KMS-11 (cell line): ENCODE data around the gene TBPL1.

Experiments
- H2AFZ ChIP-seq: fragments of 200-600 bp; sonication (generic); 2 replicates; pipeline ENCODE4 v1.6.1; 2016; ENCODE audit warnings: antibody characterized with exemption, mixed run types, low read depth
- H3K27ac ChIP-seq: fragments of 200-600 bp; sonication (generic); 2 replicates; pipeline ENCODE4 v1.6.1; 2016; ENCODE audit warnings: mild to moderate bottlenecking, mixed run types
- H3K27me3 ChIP-seq: fragments of 200-600 bp; sonication (generic); 2 replicates; pipeline ENCODE4 v1.6.1; 2017; ENCODE audit warnings: mild to moderate bottlenecking, low read depth, mixed run types, moderate library complexity; ENCODE audit not compliant: insufficient read depth
- H3K36me3 ChIP-seq: fragments of 200-600 bp; sonication (generic); 2 replicates; pipeline ENCODE4 v1.6.1; 2017; ENCODE audit warnings: mild to moderate bottlenecking, mixed run types; ENCODE audit not compliant: insufficient read depth
- H3K4me1 ChIP-seq: fragments of 200-600 bp; sonication (generic); 2 replicates; pipeline ENCODE4 v1.6.1; 2016; ENCODE audit warnings: mild to moderate bottlenecking, low read depth, mixed run types; ENCODE audit not compliant: poor library complexity, severe bottlenecking
- H3K4me2 ChIP-seq: fragments of 200-600 bp; sonication (generic); 2 replicates; pipeline ENCODE4 v1.7.0; 2016; ENCODE audit warnings: mild to moderate bottlenecking, mixed run types
- H3K4me3 ChIP-seq: fragments of 200-600 bp; sonication (generic); IDR thresholded peaks from 2 replicates; pipeline ENCODE4 v1.6.1; 2017; ENCODE audit warnings: low read depth, low read length, mixed read lengths; ENCODE audit not compliant: insufficient read depth
- H3K79me2 ChIP-seq: fragments of 200-600 bp; sonication (generic); 2 replicates; pipeline ENCODE4 v1.6.1; 2016; ENCODE audit warnings: low read depth, mixed run types; ENCODE audit not compliant: insufficient read depth
- H3K9ac ChIP-seq: fragments of 200-600 bp; sonication (generic); 2 replicates; pipeline ENCODE4 v1.6.1; 2016; ENCODE audit warnings: mild to moderate bottlenecking, mixed run types
- H4K20me1 ChIP-seq: fragments of 200-600 bp; sonication (generic); 2 replicates; pipeline ENCODE4 v1.6.1; 2016; ENCODE audit warnings: mild to moderate bottlenecking, mixed run types; ENCODE audit not compliant: insufficient read depth
- CTCF ChIP-seq: fragments of 200-600 bp; sonication (generic); conservative IDR thresholded peaks from 2 replicates; pipeline ENCODE4 v1.6.1; 2017; ENCODE audit warnings: low read depth, mild to moderate bottlenecking, antibody characterized with exemption, low read length, moderate library complexity, mixed read lengths

TBPL1 gene

GRCh38 chr6:133957780-133958242, 4.8 kb downstream of the TBPL1 start:
- H3K9ac ChIP-seq: no peak overlapping the region
- H3K79me2 ChIP-seq: peaks cover 75% of the 10 kb centered on the region; the same call in 1 of the 2 replicates
- peaks cover 41% of the 10 kb centered on the region for H3K4me1 ChIP-seq
- no peak overlapping the region for H2AFZ ChIP-seq
- H3K27me3 ChIP-seq: no peaks in the 10 kb centered on the region
- no peaks in the 10 kb centered on the region for H3K36me3 ChIP-seq
- H3K4me3 ChIP-seq: no peak overlapping the region
- no peak for TF ChIP-seq CTCF
- H4K20me1 ChIP-seq: 0 out of 2 replicates have a peak, but pooled peaks cover 7% of the 10 kb centered on the region
- H3K4me2 ChIP-seq: no peak overlapping the region
- no peak overlapping the region for H3K27ac ChIP-seq

GRCh38 chr6:133958791-133959190, 5.8 kb downstream of the TBPL1 start:
- Histone ChIP-seq H4K20me1 (0 out of 2 replicates have a peak, but pooled peaks cover 7% of the 10 kb centered on the region), H3K4me2 (no peak overlapping the region)

GRCh38 chr6:133959667-133960368, 6.8 kb downstream of the TBPL1 start:
- H3K9ac ChIP-seq: no peak overlapping the region
- H3K36me3 ChIP-seq: no peaks in the 10 kb centered on the region
- no peaks in the 10 kb centered on the region for H3K27me3 ChIP-seq
- H2AFZ ChIP-seq: no peak overlapping the region
- no peak overlapping the region for H3K4me2 ChIP-seq
- no peak for TF ChIP-seq CTCF
- H3K79me2 ChIP-seq: peaks cover 71% of the 10 kb centered on the region; the same call in 1 of the 2 replicates
- H3K4me3 ChIP-seq: no peak overlapping the region
- H3K4me1 ChIP-seq: peaks cover 31% of the 10 kb centered on the region
- no peak overlapping the region for H3K27ac ChIP-seq
- H4K20me1 ChIP-seq: 0 out of 2 replicates have a peak, but pooled peaks cover 7% of the 10 kb centered on the region

More at GRCh38 chr6:133958791-133959190, 5.8 kb downstream of the TBPL1 start:
- H3K4me1 ChIP-seq: peaks cover 41% of the 10 kb centered on the region
- no peaks in the 10 kb centered on the region for H3K27me3 ChIP-seq
- no peak overlapping the region for H2AFZ ChIP-seq
- no peak for TF ChIP-seq CTCF
- no peaks in the 10 kb centered on the region for H3K36me3 ChIP-seq
- H3K9ac ChIP-seq: no peak overlapping the region
- no peak overlapping the region for H3K27ac ChIP-seq
- H3K79me2 ChIP-seq: peaks cover 81% of the 10 kb centered on the region; the same call in 1 of the 2 replicates
- H3K4me3 ChIP-seq: no peak overlapping the region

GRCh38 chr6:133961831-133962230, 8.8 kb downstream of the TBPL1 start:
- H3K27ac ChIP-seq: no peak overlapping the region
- peaks cover 51% of the 10 kb centered on the region; the same call in 1 of the 2 replicates for H3K79me2 ChIP-seq
- H2AFZ ChIP-seq: no peak overlapping the region
- peaks cover 29% of the 10 kb centered on the region for H3K4me1 ChIP-seq
- no peaks in the 10 kb centered on the region for H3K27me3 ChIP-seq
- no peak overlapping the region for H3K9ac ChIP-seq
- no peak for TF ChIP-seq CTCF
- H3K4me2 ChIP-seq: no peak overlapping the region
- H3K4me3 ChIP-seq: no peak overlapping the region
- no peaks in the 10 kb centered on the region for H3K36me3 ChIP-seq
- 0 out of 2 replicates have a peak, but pooled peaks cover 7% of the 10 kb centered on the region for H4K20me1 ChIP-seq
